HG03097 (cell line): ENCODE measurements around the gene EEFSEC.

Experiments
- ATAC-seq: cut with Tn5 transposase; IDR thresholded peaks from one replicate; pipeline ENCODE4 v1.9.1; 2021; ENCODE audit not compliant: unreplicated experiment, low FRiP score

The EEFSEC gene

DNA sequence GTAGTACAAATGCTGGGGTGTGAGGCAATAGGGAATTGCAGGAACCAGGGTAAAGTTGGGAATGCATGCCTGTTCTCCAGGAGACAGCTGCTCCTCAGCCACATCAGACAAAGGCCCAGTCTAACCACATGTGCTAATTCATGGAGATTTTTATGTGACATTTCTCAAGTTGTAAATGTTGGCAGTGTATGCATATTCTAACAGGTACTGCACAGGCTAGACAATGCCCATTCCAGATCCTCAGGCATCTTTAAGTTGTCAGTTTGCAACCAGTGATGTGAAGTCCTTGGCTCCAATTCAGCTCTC is 84.9 kb downstream of the EEFSEC start:
- no peak for ATAC-seq

GRCh38 chr3:128239304-128239703 is 86.0 kb downstream of the EEFSEC start:
- ATAC-seq = no peak

- ATAC-seq = no peak
These were observed 87.0 kb downstream of the EEFSEC start for GRCh38 chr3:128240232-128240631.

- no peak for ATAC-seq
These were observed 88.5 kb downstream of the EEFSEC start for GRCh38 chr3:128241741-128242140.

DNA sequence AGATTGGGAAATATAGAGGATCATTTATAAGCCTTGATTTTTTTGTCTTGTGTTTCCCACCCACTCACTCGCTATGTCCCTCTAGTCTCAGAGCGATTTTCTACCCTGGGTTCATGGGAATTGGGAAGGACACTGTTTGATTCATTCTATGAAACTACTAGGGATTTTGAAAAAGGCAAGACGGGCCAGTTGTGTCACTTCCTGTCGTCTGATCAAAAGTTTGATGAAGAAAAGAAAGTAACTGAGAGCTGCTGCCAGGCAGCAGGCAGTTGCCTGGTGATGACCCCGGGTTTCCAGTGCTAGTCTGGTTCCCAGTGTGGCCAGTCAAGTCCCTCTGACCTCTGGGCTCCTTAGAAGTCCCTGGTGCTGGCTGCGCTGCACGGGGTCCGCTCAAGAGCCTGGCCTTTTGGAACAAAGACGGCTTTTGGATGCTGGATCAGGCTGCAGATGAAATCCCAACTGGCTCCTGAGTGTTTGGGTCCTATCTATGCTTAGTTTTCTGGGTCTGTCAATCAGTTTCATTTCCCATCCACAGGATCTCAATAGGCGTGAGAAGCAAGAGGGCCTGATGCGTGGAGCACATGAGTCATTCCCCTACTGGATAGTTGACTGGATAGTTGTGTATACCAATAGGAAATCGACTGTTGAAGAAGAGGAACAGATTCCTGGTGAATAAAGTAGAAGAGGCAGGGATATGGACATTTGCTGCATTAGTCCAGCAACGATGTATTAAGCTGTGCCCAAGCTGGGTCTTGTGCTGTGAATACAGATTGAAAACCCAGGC is 89.7 kb downstream of the EEFSEC start:
- no peak for ATAC-seq

- ATAC-seq = no peak
These were observed 90.6 kb downstream of the EEFSEC start for GRCh38 chr3:128243602-128244504.

DNA sequence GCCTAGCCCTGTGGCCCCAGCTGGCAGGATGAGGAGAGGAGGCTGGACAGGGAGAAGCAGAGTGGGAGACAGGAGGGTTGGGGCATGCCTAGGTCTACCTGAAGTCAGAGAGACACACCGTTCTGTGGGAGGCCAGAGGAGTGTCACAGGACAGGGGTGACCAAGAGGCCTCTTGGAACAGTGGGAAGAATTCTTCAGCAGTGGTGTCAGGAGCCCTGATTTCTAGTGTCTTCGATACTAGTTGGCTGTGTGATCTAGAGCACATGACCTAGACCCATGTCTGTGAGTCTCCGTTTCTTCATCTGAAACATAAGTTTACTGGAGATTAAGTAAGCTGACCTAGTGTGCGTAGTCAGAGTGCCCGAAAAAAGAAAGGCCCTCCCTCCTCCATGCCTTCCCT is 92.2 kb downstream of the EEFSEC start:
- no peak for ATAC-seq

GRCh38 chr3:128247666-128248409 is 94.6 kb downstream of the EEFSEC start:
- ATAC-seq = no peak

DNA sequence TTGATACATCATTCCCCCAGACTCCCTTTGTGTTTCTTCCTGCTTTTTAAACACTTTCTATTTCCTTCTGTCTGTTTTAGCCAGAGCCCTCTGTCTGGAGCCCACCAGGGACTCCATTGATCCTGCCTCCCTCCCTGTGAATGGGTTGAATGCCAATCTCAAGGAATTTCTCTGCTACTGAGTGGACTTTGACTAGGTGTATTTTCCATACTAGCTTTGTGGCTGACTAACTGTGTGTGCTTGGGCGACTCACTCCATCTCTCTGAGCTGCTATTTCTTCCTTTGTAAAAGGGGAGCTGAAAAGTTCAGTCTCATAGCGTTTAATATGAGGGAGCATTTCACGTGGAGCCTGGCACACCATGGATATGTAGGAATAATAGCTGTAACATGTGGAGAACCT is 98.8 kb downstream of the EEFSEC start:
- no peak for ATAC-seq

- no peak for ATAC-seq
These were observed 99.9 kb downstream of the EEFSEC start for GRCh38 chr3:128253150-128253549.

DNA sequence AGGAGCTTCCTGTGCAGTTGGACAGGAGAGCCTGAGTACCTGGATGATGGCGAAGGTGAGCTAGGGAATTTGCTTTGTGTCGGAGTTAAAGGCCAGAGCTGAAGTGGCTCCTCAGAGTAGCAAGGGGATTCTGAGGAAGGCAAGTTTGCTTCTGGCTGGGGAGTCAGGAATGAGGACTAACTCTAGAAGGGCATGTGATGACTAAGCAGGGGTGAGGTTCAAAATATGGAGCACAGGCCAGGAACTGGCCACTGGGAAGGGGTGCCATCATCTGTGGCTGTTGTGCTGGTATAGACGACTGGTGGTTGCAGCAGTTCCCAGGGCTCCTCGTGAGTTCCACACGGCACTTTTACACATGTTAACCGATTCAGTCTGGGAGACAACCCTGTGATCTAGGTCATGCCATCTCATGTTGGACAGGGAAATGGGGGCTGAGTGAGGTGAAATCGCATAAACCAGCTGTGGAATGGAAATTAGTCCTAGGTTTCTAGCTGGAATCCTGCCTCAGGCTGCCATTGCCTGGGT is 100.8 kb downstream of the EEFSEC start:
- ATAC-seq = no peak

DNA sequence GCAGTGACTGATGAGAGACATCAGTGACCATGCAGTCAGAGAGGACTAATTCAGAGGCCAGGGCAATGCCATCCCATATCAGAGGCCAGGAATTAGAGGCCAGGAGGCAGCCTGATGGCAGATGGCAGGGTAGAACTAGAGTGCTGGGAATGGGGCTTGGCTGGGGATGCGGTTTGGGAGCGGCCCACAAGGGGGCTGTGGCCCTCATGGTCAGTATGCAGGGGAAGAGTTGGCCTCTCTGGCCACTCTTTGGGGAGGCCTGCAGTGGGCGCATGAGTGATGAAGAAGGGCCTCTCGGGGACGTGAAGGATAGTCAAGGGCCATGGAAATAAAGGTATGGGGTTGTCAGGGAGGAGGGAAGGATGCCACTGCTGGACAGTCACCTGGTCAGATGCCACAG is 101.7 kb downstream of the EEFSEC start:
- ATAC-seq = no peak

- no peak for ATAC-seq
These were observed 102.8 kb downstream of the EEFSEC start for GRCh38 chr3:128256131-128256530.

DNA sequence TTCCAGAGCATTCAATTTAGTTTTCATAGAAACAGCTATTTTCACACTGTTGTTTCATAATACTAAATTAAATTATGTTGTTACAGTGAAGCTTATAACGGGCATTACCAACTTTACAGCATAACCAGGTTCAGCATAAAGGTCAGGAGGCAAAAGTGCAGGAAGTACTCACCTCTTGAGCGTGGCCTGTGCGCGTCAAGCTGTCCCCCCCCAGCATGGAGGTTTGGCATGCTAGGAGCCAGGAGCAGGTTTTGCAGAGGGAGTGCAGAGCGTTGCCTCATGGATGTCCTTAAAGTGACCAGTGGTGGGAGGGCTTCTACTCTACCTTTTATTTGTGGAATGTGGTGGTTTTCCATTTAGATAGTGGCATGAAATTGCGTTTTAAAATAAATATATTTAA is 104.4 kb downstream of the EEFSEC start:
- ATAC-seq = no peak

- no peak for ATAC-seq
These were observed 107.0 kb downstream of the EEFSEC start for GRCh38 chr3:128260275-128260674.

- no peak for ATAC-seq
These were observed 109.2 kb downstream of the EEFSEC start for GRCh38 chr3:128262457-128262856.

- ATAC-seq = no peak
These were observed 109.8 kb downstream of the EEFSEC start for GRCh38 chr3:128263118-128263517.

- ATAC-seq = no peak
These were observed 110.7 kb downstream of the EEFSEC start for GRCh38 chr3:128263946-128264345.

DNA sequence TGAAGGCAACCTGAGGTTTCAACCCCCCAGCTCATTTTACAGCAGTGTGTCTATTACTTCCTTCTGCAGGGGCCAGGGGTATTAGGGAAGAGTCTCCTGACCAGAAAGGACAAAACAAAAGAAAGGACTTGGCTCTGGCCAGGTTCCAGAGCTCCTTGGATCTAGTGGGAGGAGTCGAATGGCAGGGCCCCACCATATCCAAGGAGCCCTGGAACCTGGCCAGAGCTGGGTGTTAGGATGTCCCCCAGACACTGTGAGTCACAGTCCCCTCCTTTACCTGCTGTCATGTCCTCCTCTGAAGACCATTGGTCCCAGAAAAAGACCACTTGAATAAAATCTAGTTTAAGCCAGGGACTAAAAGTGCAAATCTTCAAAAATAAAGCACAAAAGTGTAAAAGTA is 113.2 kb downstream of the EEFSEC start:
- no peak for ATAC-seq

DNA sequence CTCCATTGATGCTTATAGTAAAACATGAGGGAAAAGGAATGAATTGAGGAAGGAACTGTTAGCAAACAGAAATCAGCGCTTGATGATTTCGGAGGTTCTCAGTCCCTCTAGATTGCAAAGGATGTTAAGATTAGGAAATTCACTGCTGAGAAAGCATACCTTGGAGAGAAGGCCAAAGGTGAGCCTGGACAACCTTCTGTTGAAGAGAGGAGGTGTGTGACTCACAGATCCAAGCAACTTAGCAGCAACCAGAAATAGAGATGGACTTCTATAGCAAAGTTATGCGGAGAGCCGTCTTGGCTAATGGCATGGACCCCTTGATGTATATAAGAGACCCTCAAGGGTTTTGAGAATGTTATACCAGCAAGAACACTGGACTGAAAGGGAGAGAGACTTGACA is 114.3 kb downstream of the EEFSEC start:
- ATAC-seq = no peak
